DOHH2 (cell line): ENCODE results near the gene C1orf105.

ENCODE experiments used
- H3F3A ChIP-seq: fragments of 200-600 bp; sonication (generic), shearing (Covaris generic); 2 replicates; pipeline ENCODE4 v1.6.0; 2016; ENCODE audit warnings: antibody characterized with exemption, mild to moderate bottlenecking; ENCODE audit not compliant: control insufficient read depth, insufficient read depth
- H3K27ac ChIP-seq: fragments of 200-600 bp; sonication (generic); 2 replicates; pipeline ENCODE4 v1.5.1; 2014; ENCODE audit warnings: low read depth, mild to moderate bottlenecking, low read length, moderate library complexity
- H3K27me3 ChIP-seq: fragments of 200-600 bp; sonication (generic); 2 replicates; pipeline ENCODE4 v1.6.1; 2014; ENCODE audit warnings: mild to moderate bottlenecking, low read length, mixed read lengths; ENCODE audit not compliant: control insufficient read depth
- H3K36me3 ChIP-seq: fragments of 200-600 bp; sonication (generic); 2 replicates; pipeline ENCODE4 v1.6.1; 2014; ENCODE audit warnings: mild to moderate bottlenecking, low read length, moderate library complexity, mixed read lengths; ENCODE audit not compliant: control insufficient read depth
- H3K4me1 ChIP-seq: fragments of 200-600 bp; sonication (generic); 2 replicates; pipeline ENCODE4 v1.6.1; 2014; ENCODE audit warnings: mild to moderate bottlenecking, low read length, mixed read lengths; ENCODE audit not compliant: control insufficient read depth
- H3K4me2 ChIP-seq: fragments of 200-600 bp; sonication (generic); 2 replicates; pipeline ENCODE4 v1.6.0; 2014; ENCODE audit warnings: mild to moderate bottlenecking, low read length, moderate library complexity
- H3K4me3 ChIP-seq: fragments of 200-600 bp; sonication (generic); 2 replicates; pipeline ENCODE4 v1.5.1; 2014; ENCODE audit warnings: mild to moderate bottlenecking, low read length, mixed read lengths
- H3K79me2 ChIP-seq: fragments of 200-600 bp; sonication (generic); 2 replicates; pipeline ENCODE4 v1.6.1; 2014; ENCODE audit warnings: mild to moderate bottlenecking, low read length, mixed read lengths; ENCODE audit not compliant: control insufficient read depth
- H3K9me2 ChIP-seq: fragments of 200-600 bp; sonication (generic); replicated peaks from 2 replicates; pipeline ENCODE4 v1.6.1; 2014; ENCODE audit warnings: mild to moderate bottlenecking, low read length, mixed read lengths; ENCODE audit not compliant: control insufficient read depth
- H3K9me3 ChIP-seq: fragments of 200-600 bp; sonication (generic); 2 replicates; pipeline ENCODE4 v1.6.1; 2014; ENCODE audit warnings: antibody characterized with exemption, low read length, mixed read lengths; ENCODE audit not compliant: control insufficient read depth, insufficient read depth
- H4K20me1 ChIP-seq: fragments of 200-600 bp; sonication (generic); 2 replicates; pipeline ENCODE4 v1.6.0; 2014; ENCODE audit warnings: low read depth, mild to moderate bottlenecking, antibody characterized with exemption, low read length, moderate library complexity; ENCODE audit not compliant: control insufficient read depth, insufficient read depth
- CTCF ChIP-seq: fragments of 200-600 bp; sonication (generic); IDR thresholded peaks from one replicate; pipeline ENCODE4 v1.5.1; 2014; ENCODE audit warnings: antibody characterized with exemption, mild to moderate bottlenecking, low read depth, low read length; ENCODE audit not compliant: poor library complexity, severe bottlenecking
- EZH2phosphoT487 ChIP-seq: fragments of 200-600 bp; sonication (generic); IDR thresholded peaks from 2 replicates; pipeline ENCODE4 v1.6.1; 2017; ENCODE audit warnings: borderline replicate concordance, mild to moderate bottlenecking, antibody characterized with exemption, low read length, moderate library complexity, mixed read lengths

C1orf105 gene

GRCh38 chr1:172486805-172487454, 66.4 kb downstream of the C1orf105 start:
- no peaks in the 10 kb centered on the region for H3K4me1 ChIP-seq
- peaks cover 36% of the 10 kb centered on the region for H3K27me3 ChIP-seq

GRCh38 chr1:172487550-172487949, 67.1 kb downstream of the C1orf105 start:
- Histone ChIP-seq H3K36me3 (no peaks in the 10 kb centered on the region), H4K20me1 (no peaks in the 10 kb centered on the region), H3K79me2 (no peaks in the 10 kb centered on the region), H3K4me2 (no peak overlapping the region), H3K27me3 (peaks cover 41% of the 10 kb centered on the region), H3K4me1 (no peaks in the 10 kb centered on the region), H3K9me2 (no peaks in the 10 kb centered on the region), H3K9me3 (no peaks in the 10 kb centered on the region; the same call in 1 of the 2 replicates), H3K4me3 (no peak overlapping the region), H3F3A (no peaks in the 10 kb centered on the region), H3K27ac (no peak overlapping the region)
- no peak for TF ChIP-seq CTCF

More at GRCh38 chr1:172486805-172487454, 66.4 kb downstream of the C1orf105 start:
- no peaks in the 10 kb centered on the region for H3K9me2 ChIP-seq
- no peak overlapping the region for H3K4me2 ChIP-seq
- no peaks in the 10 kb centered on the region; the same call in 1 of the 2 replicates for H3K9me3 ChIP-seq
- H3K79me2 ChIP-seq = no peaks in the 10 kb centered on the region
- no peaks in the 10 kb centered on the region for H3K36me3 ChIP-seq
- no peak for TF ChIP-seq EZH2phosphoT487
- no peak for TF ChIP-seq CTCF
- H3F3A ChIP-seq = no peaks in the 10 kb centered on the region
- H4K20me1 ChIP-seq = no peaks in the 10 kb centered on the region
- H3K4me3 ChIP-seq = no peak overlapping the region
- H3K27ac ChIP-seq = no peak overlapping the region

- no peak overlapping the region for H3K27ac ChIP-seq
- no peaks in the 10 kb centered on the region; the same call in 1 of the 2 replicates for H3K9me3 ChIP-seq
- H3K4me3 ChIP-seq = no peak overlapping the region
- H3F3A ChIP-seq = no peaks in the 10 kb centered on the region
- H3K27me3 ChIP-seq = peaks cover 42% of the 10 kb centered on the region
- no peaks in the 10 kb centered on the region for H3K79me2 ChIP-seq
- H3K9me2 ChIP-seq = no peaks in the 10 kb centered on the region
- TF ChIP-seq CTCF (no peak), EZH2phosphoT487 (no peak)
- no peaks in the 10 kb centered on the region for H3K36me3 ChIP-seq
- H4K20me1 ChIP-seq = no peaks in the 10 kb centered on the region
- no peak overlapping the region for H3K4me2 ChIP-seq
- no peaks in the 10 kb centered on the region for H3K4me1 ChIP-seq
Observed at GRCh38 chr1:172488393-172488792, 67.9 kb downstream of the C1orf105 start.
